ENCODE measurements around the gene ANKRD1. TPM values are rescaled to one million over a fixed set of nuclear protein-coding genes. Genes with fewer than 3 reads are reported as not detected.
"Not testable (repeated sequence)": the region's sequence is repeated elsewhere in the genome, so short reads cannot be mapped to it uniquely, and the experiment has no call there.

The ANKRD1 gene
- total RNA-seq, 1 donor from 2014 or later: not detected

DNA sequence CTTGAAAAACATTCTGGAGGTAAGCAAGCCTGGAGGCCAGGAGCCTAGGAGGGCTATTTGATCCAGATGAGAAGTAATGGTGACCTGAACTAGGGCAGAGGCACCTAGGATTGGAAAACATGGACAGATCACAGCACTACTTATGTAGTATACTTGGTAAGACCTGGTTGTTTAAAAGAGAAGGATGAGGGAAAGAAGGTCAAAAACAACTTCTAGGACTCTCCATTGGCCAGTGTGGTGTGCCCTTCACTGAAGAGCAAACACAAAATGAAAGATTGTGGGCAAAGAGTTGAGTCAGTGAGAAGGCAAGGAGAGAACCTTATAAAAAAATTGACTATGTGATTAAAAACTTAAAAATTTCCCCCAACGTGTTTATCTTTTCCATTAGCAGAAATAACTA is 14.3 kb downstream of the ANKRD1 start:
- DNase-seq: no peak
- Mint-ChIP-seq H3K4me1 (ENCODE audit: low read depth, unreplicated experiment) (no peaks in the 10 kb centered on the region), H3K27me3 (ENCODE audit: unreplicated experiment) (no peaks in the 10 kb centered on the region), H3K4me3 (ENCODE audit: unreplicated experiment) (no peak overlapping the region), H3K27ac (ENCODE audit: unreplicated experiment) (no peak overlapping the region), H3K36me3 (ENCODE audit: unreplicated experiment) (peaks cover 4% of the 10 kb centered on the region), H3K9me3 (ENCODE audit: unreplicated experiment) (no peaks in the 10 kb centered on the region)
- TF ChIP-seq, protein P1, sequence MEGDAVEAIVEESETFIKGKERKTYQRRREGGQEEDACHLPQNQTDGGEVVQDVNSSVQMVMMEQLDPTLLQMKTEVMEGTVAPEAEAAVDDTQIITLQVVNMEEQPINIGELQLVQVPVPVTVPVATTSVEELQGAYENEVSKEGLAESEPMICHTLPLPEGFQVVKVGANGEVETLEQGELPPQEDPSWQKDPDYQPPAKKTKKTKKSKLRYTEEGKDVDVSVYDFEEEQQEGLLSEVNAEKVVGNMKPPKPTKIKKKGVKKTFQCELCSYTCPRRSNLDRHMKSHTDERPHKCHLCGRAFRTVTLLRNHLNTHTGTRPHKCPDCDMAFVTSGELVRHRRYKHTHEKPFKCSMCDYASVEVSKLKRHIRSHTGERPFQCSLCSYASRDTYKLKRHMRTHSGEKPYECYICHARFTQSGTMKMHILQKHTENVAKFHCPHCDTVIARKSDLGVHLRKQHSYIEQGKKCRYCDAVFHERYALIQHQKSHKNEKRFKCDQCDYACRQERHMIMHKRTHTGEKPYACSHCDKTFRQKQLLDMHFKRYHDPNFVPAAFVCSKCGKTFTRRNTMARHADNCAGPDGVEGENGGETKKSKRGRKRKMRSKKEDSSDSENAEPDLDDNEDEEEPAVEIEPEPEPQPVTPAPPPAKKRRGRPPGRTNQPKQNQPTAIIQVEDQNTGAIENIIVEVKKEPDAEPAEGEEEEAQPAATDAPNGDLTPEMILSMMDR (IDR thresholded peaks at IDR 0.05; ENCODE audit: partially characterized antibody, unreplicated experiment): no peak

DNA sequence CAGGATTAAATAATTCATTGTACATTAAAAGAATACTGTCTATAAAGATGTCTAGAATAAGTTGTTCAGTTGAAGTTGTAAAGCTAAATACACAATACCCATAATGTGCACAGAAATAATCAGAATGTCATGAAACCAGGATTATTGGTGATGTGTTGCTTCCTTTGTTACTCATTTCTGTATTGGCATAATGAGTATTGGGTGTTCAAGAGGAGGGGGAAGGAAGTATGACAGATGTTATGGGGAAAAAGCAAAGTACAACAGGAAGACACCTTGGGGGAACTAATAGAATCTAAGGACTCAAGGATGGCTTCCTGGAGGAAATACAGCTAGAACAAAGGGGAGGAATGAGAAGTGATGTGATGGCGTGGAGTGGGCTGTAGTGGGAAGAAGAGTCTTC is 15.0 kb downstream of the ANKRD1 start:
- no peaks in the 10 kb centered on the region for H3K9me3 Mint-ChIP-seq (ENCODE audit: unreplicated experiment)
- no peak overlapping the region for H3K4me3 Mint-ChIP-seq (ENCODE audit: unreplicated experiment)
- H3K4me1 Mint-ChIP-seq (ENCODE audit: low read depth, unreplicated experiment): no peaks in the 10 kb centered on the region
- peaks cover 4% of the 10 kb centered on the region for H3K36me3 Mint-ChIP-seq (ENCODE audit: unreplicated experiment)
- TF ChIP-seq, protein P1 (IDR thresholded peaks at IDR 0.05; ENCODE audit: partially characterized antibody, unreplicated experiment): no peak
- H3K27ac Mint-ChIP-seq (ENCODE audit: unreplicated experiment): no peak overlapping the region
- no peak for DNase-seq
- no peaks in the 10 kb centered on the region for H3K27me3 Mint-ChIP-seq (ENCODE audit: unreplicated experiment)

DNA sequence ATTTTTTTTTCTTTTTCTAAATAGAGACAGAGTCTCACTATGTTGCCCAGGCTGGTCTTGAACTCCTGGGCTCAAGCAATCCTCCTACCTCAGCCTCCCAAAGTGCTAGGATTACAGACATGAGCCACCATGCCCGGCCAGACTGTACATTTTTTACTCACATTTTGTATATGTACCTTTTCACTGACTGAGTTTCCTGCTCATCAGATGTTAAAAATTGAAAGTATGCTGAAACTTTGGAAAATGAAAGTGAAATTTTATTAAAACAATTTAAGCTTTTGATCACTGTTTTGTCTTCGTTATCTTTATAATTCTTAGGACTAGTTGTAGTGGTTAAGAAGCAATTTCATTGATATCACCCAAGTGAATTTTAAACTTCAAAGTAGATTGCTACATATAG is 24.0 kb downstream of the ANKRD1 start:
- H3K27ac Mint-ChIP-seq (ENCODE audit: unreplicated experiment); H3K27me3 Mint-ChIP-seq (ENCODE audit: unreplicated experiment); H3K9me3 Mint-ChIP-seq (ENCODE audit: unreplicated experiment); H3K36me3 Mint-ChIP-seq (ENCODE audit: unreplicated experiment); H3K4me1 Mint-ChIP-seq (ENCODE audit: low read depth, unreplicated experiment); H3K4me3 Mint-ChIP-seq (ENCODE audit: unreplicated experiment); DNase-seq: not testable (repeated sequence)

DNA sequence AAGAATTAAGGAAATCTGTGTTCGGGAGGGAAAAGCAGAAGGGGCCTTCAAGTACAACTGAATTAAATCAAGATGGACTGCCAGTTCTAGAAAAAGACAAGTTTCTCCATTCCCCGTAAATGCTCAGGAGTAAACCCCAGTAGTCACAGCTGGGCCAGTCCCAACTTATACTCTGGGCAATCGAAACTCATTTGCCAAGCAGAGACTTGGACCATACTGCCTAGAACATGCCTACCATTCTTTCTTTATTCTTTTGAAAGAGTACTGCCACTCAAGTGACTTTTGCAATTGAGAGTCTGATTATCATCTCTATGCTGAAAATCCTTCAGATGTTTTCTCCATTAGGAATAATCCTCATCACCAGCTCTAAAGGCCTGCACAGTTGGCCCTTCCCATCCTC is 27.7 kb downstream of the ANKRD1 start:
- H3K36me3 Mint-ChIP-seq (ENCODE audit: unreplicated experiment): no peaks in the 10 kb centered on the region
- H3K4me1 Mint-ChIP-seq (ENCODE audit: low read depth, unreplicated experiment): no peaks in the 10 kb centered on the region

DNA sequence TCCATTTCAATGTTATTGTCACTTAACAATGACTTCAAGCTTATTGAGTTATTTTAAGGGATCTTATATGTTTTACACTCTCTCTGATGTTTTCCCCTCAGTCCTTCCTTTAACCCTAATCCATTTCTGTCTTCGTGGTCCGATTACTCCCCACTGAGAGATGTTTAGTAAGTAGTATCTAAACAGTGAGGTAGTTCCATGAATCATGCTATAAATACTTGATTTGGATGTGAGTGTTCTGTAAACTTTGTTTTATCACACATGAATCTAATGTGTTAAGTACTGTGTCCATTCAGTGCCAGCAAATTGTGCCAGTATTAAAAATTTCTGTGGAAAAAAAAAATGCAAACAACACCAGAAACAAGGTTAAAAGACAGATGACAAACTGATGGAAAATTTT is 30.5 kb downstream of the ANKRD1 start:
- no peaks in the 10 kb centered on the region for H3K36me3 Mint-ChIP-seq (ENCODE audit: unreplicated experiment)
- DNase-seq: no peak
- H3K4me1 Mint-ChIP-seq (ENCODE audit: low read depth, unreplicated experiment): no peaks in the 10 kb centered on the region
- TF ChIP-seq, protein P1 (IDR thresholded peaks at IDR 0.05; ENCODE audit: partially characterized antibody, unreplicated experiment): no peak
- no peaks in the 10 kb centered on the region for H3K9me3 Mint-ChIP-seq (ENCODE audit: unreplicated experiment)
- H3K27ac Mint-ChIP-seq (ENCODE audit: unreplicated experiment): no peak overlapping the region
- no peaks in the 10 kb centered on the region for H3K27me3 Mint-ChIP-seq (ENCODE audit: unreplicated experiment)
- H3K4me3 Mint-ChIP-seq (ENCODE audit: unreplicated experiment): no peak overlapping the region

More for the DNA sequence above, 27.7 kb downstream of the ANKRD1 start:
- Mint-ChIP-seq H3K27ac (ENCODE audit: unreplicated experiment) (no peak overlapping the region), H3K9me3 (ENCODE audit: unreplicated experiment) (no peaks in the 10 kb centered on the region), H3K27me3 (ENCODE audit: unreplicated experiment) (peaks cover 1% of the 10 kb centered on the region), H3K4me3 (ENCODE audit: unreplicated experiment) (no peak overlapping the region)
- DNase-seq: no peak
- TF ChIP-seq, protein P1 (IDR thresholded peaks at IDR 0.05; ENCODE audit: partially characterized antibody, unreplicated experiment): no peak

DNA sequence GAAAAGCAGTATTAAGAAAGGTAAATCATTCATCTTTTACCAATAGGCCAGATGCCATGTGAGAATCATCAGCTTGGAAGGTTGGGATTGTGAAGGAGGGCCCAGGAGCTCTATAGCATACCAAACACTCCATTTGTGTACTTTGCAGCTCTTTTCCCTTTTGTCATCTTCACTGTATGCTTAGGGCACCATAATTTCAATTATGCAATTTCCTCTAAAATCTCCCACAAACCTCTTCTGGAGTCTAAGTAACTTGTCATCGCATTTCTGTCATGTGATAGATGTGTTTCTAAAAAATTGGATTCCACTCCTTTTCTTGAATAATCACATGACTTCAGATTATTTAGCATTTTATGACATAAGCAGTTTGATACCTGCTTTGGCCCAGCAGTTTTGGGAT is 31.3 kb downstream of the ANKRD1 start:
- no peak overlapping the region for H3K4me3 Mint-ChIP-seq (ENCODE audit: unreplicated experiment)
- no peaks in the 10 kb centered on the region for H3K27me3 Mint-ChIP-seq (ENCODE audit: unreplicated experiment)
- no peak overlapping the region for H3K27ac Mint-ChIP-seq (ENCODE audit: unreplicated experiment)
- H3K9me3 Mint-ChIP-seq (ENCODE audit: unreplicated experiment): no peaks in the 10 kb centered on the region
- no peaks in the 10 kb centered on the region for H3K36me3 Mint-ChIP-seq (ENCODE audit: unreplicated experiment)
- TF ChIP-seq, protein P1 (IDR thresholded peaks at IDR 0.05; ENCODE audit: partially characterized antibody, unreplicated experiment): no peak
- DNase-seq: no peak
- H3K4me1 Mint-ChIP-seq (ENCODE audit: low read depth, unreplicated experiment): no peaks in the 10 kb centered on the region

Data from glutamatergic neuron (in vitro differentiated cells).